DMS79 treated with DMSO at 0.1 percent for 48 hours (cell line): ENCODE measurements around the gene PKMYT1.
"Not testable (repeated sequence)": the region's sequence is repeated elsewhere in the genome, so short reads cannot be mapped to it uniquely, and the experiment has no call there.

Source experiments
- DNase-seq: peaks from one replicate; lab custom pipeline; 2025; lab: John Stamatoyannopoulos, UW

PKMYT1 gene

GRCh38 chr16:2933701-2934100 is 46.5 kb downstream of the PKMYT1 start:
- no peak for DNase-seq

- no peak for DNase-seq
These were observed 47.1 kb downstream of the PKMYT1 start for GRCh38 chr16:2933136-2933535.

GRCh38 chr16:2931231-2931914 is 48.9 kb downstream of the PKMYT1 start:
- DNase-seq = not testable (repeated sequence)

- no peak for DNase-seq
These were observed 50.0 kb downstream of the PKMYT1 start for GRCh38 chr16:2930236-2930635.

GRCh38 chr16:2929693-2930092 is 50.6 kb downstream of the PKMYT1 start:
- DNase-seq = no peak

GRCh38 chr16:2928796-2929195 is 51.5 kb downstream of the PKMYT1 start:
- DNase-seq = no peak

- not testable (repeated sequence) for DNase-seq
These were observed 52.1 kb downstream of the PKMYT1 start for GRCh38 chr16:2928151-2928550.

- DNase-seq = peak; percentile 81
These were observed 53.1 kb downstream of the PKMYT1 start for GRCh38 chr16:2927010-2927646.

GRCh38 chr16:2926650-2926999 is 53.6 kb downstream of the PKMYT1 start:
- peak; percentile 62 for DNase-seq

- no peak for DNase-seq
These were observed 54.1 kb downstream of the PKMYT1 start for GRCh38 chr16:2925951-2926649.

GRCh38 chr16:2924901-2925755 is 55.1 kb downstream of the PKMYT1 start:
- DNase-seq = no peak

GRCh38 chr16:2923481-2923880 is 56.8 kb downstream of the PKMYT1 start:
- no peak for DNase-seq
